Astrocyte (in vitro differentiated cells and primary cell): ENCODE results near the gene CROCC.
"Not testable (repeated sequence)": the region's sequence is repeated elsewhere in the genome, so short reads cannot be mapped to it uniquely, and the experiment has no call there.

Source experiments
- CTCF ChIP-seq: IDR thresholded peaks from 2 replicates; pipeline ENCODE4 v1.5.1; 2011; ENCODE audit warnings: low read depth, mild to moderate bottlenecking, inconsistent platforms, low read length, moderate library complexity; ENCODE audit not compliant: insufficient read depth
- EZH2 ChIP-seq: IDR thresholded peaks from 2 replicates; pipeline ENCODE4 v1.6.1; 2012; ENCODE audit warnings: mild to moderate bottlenecking, low read length, inconsistent platforms; ENCODE audit not compliant: insufficient read depth

- not testable (repeated sequence) for TF ChIP-seq CTCF, EZH2
These were observed 23.4 kb upstream of the CROCC start for GRCh38 chr1:16898298-16898697.
